Right forelimb (tissue), 1 donor: Measurements from ENCODE around the gene POLR3A.
"Not testable (repeated sequence)": the region's sequence is repeated elsewhere in the genome, so short reads cannot be mapped to it uniquely, and the experiment has no call there.

Source experiments
- DNase-seq: peaks from one replicate; pipeline ENCODE4 v3.0.0-alpha.2; 2018

The POLR3A gene

DNA sequence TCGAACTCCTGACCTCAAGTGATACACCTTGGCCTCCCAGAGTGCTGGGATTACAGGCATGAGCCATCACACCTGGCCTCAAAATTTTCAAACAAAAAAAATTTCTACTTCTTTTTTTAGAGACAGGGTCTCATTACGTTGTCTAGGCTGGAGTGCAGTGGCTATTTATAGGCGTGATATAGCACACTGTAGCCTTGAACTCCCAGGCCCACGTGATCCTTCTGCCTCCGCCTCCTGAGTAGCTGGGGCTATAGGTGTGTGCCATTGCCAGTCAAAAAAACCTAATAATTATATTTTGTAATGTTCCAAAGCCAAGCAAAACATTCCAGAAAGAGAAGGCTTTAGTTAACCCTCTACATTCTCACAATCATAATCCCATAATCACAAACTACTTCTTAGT, 13.8 kb downstream of the POLR3A start:
- DNase-seq = no peak

DNA sequence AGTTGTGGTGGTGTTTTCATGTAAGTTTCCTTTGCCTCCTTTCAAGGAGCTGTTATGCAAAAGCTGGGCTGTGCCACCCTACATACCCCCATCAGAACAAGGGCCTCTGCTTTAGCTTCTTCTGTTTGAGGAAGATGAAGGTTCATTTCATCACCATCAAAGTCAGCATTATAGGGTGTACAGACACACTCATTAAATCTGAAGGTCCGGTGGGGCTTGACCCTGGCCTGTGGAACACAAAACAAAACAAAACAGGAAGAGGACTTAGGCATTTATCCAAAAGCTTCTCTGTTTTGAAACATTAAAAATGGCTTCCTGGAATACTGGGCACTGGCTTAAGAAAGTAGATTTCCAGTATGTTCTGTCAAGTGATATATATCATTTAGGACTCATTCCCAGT, 15.8 kb downstream of the POLR3A start:
- no peak for DNase-seq

DNA sequence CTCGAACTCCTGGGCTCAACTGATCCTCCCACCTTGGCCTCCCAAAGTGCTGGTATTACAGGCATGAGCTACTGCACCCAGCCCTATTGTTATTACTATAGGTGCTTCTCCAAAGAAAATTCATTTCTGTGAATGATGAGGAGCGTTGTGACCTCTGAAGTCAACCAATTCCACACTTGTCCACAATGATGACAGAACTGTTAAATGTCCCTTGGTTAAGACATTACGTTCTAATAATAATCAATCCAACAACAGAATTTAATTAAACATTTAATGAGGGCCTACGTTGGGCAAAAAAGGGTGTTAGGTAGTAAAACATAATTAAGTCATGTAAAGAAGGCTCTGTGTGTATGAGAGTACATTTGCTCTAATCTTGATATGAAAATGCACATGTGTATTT, 18.2 kb downstream of the POLR3A start:
- no peak for DNase-seq

DNA sequence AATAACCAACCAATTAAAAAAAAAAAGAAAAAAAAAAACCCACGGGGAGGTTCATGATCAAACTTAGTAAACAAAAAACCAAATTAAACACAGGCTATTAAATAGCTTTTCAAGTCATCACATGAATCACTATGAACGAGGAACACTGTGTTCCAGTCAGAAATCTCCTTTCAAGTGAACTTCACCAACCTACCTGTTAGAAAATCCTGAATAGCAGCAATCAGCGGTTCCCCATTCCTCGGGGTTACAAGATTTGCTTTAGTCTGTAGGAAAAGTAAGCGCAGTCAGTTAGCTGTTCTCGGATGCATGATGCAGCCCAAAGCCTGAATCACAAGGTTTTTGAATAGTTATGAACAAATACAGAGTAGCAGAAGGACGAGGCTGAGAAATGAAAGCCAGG, 19.0 kb downstream of the POLR3A start:
- DNase-seq = no peak

DNA sequence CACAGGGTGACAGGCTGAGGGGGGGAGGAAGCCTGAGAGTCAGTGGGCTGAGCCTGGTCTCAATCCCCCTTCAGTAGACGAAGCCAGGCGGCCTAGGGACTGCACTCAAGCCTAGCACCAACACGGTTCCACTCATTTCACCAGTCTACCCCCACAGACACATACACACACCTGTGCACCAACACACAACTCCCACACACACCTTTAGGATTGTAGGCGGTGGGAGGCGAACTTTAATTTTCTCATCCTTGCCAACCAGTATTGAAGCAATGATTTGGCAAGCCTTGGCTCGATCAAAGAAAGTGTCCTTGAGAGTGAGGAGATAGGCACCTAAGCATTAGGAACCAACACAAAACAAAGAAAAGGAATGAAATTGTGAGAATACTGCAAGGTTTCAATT, 19.7 kb downstream of the POLR3A start:
- no peak for DNase-seq

DNA sequence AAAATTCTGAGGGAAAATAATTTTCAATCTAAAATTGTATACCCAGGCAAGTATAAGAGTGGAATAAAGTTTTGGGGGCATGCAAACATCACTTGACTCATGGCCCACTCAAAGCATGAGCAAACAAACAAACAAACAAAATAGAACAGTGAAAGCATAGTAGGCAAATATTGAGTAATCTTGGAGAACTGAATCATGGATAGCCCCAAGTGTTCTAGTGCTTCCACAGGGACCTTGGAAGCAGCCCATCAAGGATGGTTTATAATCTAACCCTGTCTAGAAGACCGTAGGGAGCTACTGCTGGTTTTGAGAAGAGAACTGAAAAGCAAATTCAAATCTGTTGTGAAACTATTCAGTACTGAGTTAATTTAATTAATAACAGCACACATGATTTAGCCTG, 22.1 kb downstream of the POLR3A start:
- no peak for DNase-seq

DNA sequence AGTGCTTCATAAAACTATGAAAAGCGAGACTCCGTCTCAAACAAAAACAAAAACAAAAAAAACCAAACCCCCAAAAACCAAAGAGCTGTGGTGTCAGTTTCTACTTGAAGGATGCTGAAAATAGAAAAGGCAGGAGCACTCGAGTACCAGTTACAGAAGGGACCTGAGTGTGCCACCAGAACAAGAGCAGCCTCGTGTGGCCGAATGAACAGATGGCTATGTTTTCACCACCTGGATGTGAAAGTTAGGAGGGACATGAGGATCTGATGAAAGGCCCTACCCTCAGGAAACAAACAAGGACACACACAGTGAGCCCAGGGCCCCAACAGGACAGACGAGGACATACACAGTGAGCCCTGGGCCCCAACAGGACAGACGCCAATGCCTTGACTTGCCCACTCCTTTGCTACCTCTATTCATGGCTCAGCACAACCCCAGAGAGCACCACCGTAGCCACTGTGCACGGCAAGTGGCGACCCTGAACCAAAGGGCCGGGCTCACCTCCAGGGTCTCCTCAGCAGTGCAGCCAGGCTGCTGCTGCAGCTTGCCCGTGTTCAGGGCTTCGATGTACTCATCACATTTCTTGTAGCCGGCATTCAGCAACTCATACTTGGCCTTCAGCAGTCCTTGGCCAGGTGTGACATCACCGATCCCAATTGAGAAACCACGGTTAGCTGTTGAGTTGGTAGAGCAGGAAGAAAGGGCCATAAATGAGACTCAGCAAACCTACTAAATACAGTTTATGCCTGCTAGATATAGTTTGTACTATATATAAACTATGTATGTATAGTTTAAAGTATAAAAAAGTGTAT, 24.9 kb downstream of the POLR3A start:
- DNase-seq = no peak

DNA sequence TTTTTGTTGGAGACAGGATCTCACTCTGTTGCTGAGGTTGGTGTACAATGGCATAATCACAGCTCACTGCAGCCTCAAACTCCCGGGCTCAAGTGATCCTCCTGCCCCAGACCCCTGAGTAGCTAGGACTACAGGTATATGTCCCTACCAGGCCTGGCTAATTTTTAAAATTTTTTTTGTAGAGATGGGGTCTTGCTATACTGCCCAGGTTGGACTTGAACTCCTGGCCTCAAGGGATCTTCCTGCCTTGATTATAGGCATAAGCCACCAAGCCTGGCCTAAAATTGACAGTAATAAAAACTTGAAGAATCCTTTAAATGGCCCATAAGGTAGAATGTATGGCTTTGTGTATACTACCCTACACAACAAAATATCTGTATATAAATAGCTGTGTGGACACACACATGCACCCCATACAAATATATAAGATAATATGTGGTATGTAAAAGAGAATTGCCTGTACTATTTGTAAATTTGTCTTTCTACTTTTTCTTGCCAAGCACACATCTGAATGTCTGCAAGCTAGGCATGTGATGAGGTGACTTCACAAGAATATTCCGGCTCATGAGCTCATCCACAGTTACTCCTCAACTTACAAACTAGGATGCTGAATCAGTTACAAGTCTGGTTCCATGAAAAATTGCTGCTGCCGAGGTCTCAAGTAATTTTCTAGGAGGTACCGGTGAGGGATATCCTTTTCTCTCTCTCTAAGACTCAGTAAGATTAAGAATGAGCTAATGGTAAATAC, 26.6 kb downstream of the POLR3A start:
- DNase-seq = no peak

DNA sequence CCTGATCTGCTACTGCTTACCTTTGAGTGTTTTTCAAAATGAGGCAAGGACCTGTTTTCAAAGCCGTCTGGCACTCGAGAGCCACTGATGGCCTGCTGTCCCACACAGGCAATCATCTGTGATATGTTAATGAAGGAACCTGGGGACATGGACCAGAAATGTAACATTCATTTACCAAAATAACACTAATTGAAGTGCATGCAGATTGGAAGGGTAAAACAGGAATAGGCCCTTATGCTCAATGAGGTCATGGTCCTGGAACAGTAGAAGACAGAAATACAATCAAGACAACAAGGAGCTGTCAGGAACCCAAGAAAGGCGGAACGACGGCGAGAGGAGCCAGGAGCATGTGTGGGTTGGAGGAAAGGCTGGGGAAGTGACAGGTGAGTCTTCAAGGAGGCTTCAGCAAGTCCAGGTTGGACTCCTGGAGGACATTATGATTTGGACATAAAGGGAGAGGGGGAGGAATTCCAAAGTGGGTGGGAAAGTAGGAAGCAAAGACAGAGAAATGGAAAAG, 28.3 kb downstream of the POLR3A start:
- no peak for DNase-seq

DNA sequence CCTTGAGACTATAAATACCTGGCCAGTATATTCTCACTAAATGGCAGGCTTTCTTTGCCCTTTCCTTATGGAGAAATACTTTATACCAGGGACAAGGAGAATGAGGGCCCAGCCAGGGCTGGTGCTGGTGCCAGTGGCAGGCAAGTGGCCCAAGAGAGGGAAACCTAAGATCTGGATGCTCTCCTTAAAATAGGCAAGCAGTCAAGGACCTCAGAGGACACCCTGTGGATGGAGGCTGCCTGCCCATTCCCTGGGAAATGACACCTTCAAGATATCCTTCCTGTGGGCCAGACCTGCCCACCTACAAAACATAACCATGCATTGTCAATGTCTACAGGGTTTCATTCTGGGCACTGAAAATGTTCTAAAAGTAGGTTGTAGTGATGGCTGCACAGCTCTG, 29.1 kb downstream of the POLR3A start:
- no peak for DNase-seq

DNA sequence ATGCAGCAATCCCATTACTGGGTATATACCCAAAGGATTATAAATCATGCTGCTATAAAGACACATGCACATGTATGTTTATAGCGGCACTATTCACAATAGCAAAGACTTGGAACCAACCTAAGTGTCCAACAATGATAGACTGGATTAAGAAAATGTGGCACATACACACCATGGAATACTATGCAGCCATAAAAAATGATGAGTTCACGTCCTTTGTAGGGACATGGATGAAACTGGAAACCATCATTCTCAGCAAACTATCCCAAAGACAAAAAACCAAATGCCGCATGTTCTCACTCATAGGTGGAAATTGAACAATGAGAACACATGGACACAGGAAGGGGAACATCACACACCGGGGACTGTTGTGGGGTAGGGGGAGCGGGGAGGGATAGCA, 30.5 kb downstream of the POLR3A start:
- not testable (repeated sequence) for DNase-seq

DNA sequence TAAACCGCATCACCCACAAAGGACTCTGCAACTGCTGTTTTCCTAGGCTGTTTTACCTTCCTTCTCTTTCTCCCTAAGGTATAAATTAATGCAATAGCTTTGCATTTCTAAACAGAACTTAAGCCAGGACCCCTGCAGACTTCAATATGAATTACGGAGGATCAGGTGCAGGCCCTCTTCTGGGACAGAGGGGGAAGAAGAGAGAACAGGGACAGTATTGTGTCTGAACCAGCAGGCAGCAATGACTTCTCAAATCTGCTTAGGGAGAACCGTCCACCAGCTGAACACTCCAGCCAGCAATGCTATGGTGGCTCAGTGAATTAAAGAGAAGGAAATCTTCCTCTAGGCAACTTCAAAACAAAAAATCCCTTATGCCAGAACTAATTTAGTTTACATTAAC, 35.7 kb downstream of the POLR3A start:
- DNase-seq = no peak

DNA sequence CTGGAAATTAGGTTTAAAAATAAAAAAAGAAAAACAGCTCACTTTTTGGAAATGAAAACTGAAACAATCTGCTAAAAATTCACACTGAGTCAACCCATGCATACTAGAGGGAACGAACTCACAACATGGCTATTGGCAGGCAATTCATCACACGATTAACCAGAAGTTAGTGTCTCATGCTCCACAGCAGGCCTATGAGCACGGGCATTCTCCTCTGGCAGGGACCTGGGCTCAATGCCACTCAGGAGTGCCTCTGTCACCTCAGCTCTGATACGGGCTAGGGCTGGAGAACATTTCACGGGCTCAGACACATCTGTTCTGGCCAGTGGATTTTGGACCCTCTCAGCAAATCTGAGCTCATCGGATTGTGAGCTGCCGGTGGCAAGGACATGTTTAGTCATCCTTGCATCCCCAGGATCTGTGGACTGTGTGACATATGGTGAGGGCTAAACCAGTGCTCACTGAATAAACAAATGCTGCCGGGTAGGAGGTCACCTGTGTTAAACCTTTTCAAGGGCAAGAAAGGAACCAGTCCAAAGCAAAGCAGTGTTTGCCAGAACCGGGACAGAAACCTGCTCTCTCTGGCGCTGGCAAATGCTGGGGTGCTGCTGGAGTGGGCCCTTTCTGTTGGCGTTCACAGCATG, 40.1 kb downstream of the POLR3A start:
- no peak for DNase-seq

DNA sequence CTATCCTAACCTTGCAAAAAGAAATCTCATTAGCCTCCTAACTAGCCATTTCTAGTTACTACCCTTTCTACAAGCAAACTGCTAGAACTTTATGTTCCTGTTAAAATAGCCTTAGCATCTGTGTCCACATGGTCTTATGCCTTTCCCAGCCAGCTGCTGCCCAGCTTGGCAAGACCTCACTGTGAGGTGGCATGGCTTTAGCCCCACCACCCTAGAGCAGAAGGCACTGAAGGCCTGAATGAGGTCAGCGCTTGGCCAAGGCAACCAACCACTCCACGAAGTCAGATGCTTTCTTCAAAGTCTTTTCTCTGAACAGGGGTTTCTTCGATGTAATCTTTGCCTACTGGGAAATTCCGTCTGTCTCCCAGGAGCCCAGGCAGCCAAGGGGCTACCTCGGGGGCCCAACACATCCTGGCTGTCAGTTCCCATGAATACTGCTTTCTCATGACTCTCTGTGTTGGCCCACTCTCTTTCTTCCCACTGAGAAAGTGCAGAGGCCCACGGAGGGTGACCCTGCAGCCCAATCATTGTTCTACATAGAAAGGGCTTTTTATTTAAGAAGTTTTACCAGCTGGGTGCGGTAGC, 41.6 kb downstream of the POLR3A start:
- no peak for DNase-seq

DNA sequence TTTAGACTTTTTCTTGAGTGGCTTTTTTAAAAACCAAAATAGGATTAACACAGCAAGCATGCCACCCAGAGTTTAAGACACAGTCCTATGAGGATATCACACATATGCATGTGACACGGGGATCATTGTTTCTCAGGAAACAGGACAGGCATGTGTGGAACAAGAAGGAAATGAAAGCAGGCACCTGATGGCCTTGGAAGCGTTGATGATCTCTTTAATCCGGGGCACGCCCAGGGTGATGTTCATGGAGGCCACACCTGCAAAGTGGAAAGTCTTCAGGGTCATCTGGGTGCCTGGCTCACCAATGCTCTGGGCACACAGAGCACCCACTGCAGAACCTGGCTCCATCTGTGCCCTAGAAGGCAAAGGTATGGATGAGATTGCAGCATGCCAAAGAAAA, 44.3 kb downstream of the POLR3A start:
- DNase-seq = no peak

DNA sequence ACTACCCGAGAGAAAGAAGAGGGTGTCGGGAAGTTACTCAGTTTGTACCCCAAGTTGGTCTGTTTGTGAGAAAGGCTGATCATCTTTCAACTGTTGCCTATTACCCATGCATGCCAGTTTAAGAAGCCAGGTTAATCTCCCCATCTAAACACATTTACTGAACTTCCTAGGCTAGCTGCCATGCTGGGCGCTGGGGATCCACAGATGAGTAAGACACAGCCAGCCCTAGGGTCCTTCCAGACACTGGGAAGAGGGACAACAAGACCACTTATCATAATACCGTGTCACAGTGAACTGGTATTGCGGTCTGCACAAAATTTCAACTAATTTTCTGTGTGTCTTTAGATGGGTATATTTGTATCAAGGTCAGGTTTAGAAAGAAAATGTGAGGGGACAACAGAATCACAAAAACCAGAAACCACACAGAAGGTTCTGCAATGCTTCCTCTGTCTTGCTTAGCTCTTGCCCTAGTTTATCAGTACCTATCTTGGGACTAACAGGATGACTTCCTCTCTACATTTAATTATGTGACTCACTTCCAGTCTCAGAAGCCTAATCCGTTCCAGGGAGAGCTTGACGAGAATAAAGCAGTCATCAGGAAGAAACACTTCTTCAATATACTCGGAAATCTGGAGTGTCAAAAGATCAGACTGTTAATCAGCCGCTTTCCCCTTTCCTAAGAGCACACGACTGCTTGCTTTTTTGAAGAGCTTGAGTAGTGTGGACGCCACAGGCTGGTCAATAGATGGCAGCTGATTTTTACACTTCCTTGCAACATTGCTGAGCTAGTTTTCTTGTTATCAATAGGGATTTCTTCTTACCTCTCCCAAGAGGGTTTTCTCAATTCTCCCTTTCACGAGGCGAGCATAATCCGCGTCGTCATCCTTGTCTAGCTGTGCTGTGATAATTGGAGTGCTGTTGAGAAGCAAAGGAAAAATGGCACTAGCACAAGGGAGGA, 45.7 kb downstream of the POLR3A start:
- DNase-seq = no peak

DNA sequence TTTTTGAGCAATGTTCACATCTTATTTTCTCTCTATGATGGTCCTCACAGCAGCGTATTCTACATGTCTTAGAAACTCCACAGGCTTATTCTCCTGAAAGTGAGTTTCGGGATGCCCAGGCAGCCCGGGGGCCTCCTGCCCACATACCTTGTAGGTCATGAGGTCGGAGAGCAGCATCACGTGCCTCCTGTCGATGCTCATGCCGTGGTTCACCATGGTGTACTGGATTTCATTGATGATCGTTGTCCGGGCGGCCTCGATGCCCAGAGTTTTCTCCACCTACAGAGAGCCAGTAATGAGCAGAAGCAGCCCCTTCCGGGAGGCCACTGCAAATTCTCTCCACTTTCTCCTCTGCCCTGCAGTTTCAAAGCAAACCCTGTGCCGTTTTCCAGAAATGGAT, 48.0 kb downstream of the POLR3A start:
- DNase-seq = no peak

DNA sequence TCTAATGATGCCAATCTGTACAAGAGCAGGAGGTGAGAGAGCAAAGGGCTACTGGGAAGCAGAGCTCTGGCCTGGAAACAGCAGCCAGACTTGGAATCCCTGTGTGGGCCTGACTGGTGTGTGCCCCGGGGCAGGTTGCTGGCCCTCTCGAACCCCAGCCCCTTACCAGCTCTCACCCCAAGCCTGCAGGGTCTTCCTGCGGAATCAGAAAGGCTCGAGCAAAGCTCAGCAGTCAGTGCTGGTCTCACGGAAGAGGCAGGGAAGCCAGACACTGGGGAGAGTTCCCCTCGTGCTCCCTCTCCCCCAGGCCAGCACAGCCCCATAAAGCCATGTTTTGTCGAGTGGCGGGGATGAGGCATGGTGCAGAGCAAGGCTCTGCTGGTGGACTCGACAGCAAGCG, 50.1 kb downstream of the POLR3A start:
- DNase-seq = no peak

DNA sequence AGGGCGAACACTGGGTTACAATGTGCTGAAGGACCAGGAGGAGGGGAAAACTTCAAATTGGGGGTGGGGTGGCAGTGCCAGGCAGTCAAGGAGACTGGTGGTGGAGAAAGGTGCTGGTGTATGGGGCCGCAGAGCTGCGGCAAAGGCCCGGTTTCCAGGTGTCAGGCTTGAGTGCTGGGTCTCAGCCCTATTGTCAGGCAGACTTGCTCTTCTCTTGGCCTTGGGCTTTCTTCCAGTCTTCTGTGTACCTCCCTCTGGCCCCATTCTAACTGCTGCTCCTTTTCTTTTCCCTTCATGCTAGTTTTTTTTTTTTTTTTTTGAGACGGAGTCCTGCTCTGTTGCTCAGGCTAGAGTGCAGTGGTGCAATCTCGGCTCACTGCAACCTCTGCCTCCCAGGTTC, 51.0 kb downstream of the POLR3A start:
- no peak for DNase-seq

DNA sequence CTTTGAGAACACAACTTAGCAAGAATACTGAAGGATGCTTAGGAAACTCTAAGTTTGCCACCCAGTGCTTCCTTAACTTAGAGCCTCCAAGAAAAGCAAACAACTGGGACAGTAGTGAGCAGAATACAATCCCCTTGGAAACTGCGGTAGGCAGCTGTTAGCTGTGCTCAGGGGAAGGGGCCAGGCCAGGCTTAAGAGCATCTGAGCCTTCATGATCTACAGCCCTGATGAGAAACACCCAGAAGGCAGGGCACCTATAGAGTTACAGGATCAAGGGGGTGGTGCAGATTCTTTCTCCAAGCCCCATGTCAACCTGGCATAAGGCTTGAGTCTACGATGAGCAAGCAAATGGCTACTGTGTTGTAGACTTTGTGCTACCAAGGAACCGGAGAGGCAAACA, 51.4 kb downstream of the POLR3A start:
- DNase-seq = no peak

DNA sequence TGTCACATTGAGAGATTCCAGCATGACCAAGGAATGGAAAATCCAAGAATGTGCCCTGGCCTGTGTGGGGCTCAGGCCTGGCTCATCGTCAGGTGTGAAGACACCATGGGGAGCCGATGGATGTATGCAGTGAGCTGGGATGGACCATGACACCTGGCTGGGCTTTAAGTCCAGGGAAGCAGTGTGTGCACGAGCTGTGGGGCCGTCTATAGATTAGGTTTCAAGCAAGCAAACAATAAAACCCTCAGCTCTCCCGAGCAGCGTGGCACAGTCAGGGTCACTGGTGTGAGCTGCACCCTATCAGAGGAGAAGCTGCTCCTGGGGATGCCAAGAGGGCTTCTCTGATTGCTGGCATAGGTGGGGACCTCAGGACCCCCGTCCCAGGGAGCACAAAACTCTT, 52.3 kb downstream of the POLR3A start:
- no peak for DNase-seq

DNA sequence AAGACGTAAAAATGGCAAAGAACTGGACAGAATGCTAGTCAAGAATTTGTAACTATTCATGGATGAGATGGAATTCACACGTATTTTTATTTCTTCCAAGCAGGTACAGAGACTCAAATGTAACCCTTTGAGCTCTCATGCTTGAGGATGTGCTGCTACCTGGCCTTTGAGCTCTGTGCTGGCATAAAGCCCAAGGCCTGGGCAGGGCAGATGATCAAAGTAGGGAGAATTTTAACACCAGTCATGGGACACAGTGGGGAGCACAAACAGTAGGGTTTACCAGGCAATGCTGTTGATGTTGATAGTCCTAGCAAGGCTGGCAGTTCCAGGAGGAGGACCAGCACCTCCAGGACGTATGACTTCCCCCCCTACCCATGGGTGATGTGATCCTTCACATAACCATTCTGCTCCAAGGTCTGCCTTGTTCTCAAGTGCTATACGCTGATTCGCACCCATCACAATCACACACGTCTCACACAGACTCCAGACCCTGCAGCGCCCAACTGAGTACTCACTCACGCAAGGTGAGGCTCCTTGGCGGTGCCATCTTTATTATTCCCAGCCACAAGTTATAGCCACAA, 54.1 kb downstream of the POLR3A start:
- DNase-seq = no peak
